Measurements from ENCODE around the gene SVEP1. TPM values are rescaled to one million over a fixed set of nuclear protein-coding genes. Genes with fewer than 3 reads are reported as not detected.
"Not testable (repeated sequence)": the region's sequence is repeated elsewhere in the genome, so short reads cannot be mapped to it uniquely, and the experiment has no call there.

The SVEP1 gene
- total RNA-seq, 2 experiments from 2014 or later = not detected

GRCh38 chr9:110455860-110456259 is 123.7 kb downstream of the SVEP1 start:
- ChIA-PET POLR2A (no interaction called here), CTCF (no interaction called here)

- CTCF ChIA-PET = no interaction called here
- POLR2A ChIA-PET = no interaction called here
Measured at GRCh38 chr9:110452227-110452801, 127.2 kb downstream of the SVEP1 start.

GRCh38 chr9:110451726-110452125 is 127.8 kb downstream of the SVEP1 start:
- CTCF ChIA-PET = no interaction called here

GRCh38 chr9:110447476-110447875 is 132.1 kb downstream of the SVEP1 start:
- CTCF ChIA-PET = no interaction called here
- POLR2A ChIA-PET = no interaction called here

More at GRCh38 chr9:110451726-110452125, 127.8 kb downstream of the SVEP1 start:
- POLR2A ChIA-PET = no interaction called here

- POLR2A ChIA-PET = no interaction called here
- CTCF ChIA-PET = no interaction called here
Measured at GRCh38 chr9:110446171-110446570, 133.4 kb downstream of the SVEP1 start.

GRCh38 chr9:110444911-110445310 is 134.6 kb downstream of the SVEP1 start:
- POLR2A ChIA-PET = no interaction called here
- CTCF ChIA-PET = no interaction called here

GRCh38 chr9:110443866-110444220 is 135.7 kb downstream of the SVEP1 start:
- ChIA-PET CTCF (no interaction called here), POLR2A (no interaction called here)

- ChIA-PET POLR2A (no interaction called here), CTCF (no interaction called here)
Measured at GRCh38 chr9:110443146-110443865, 136.2 kb downstream of the SVEP1 start.

GRCh38 chr9:110440796-110441195 is 138.7 kb downstream of the SVEP1 start:
- CTCF ChIA-PET = no interaction called here
- POLR2A ChIA-PET = no interaction called here

- POLR2A ChIA-PET = no interaction called here
- CTCF ChIA-PET = no interaction called here
Measured at GRCh38 chr9:110440172-110440571, 139.4 kb downstream of the SVEP1 start.

GRCh38 chr9:110432253-110432652 is 147.3 kb downstream of the SVEP1 start:
- ChIA-PET POLR2A (no interaction called here), CTCF (no interaction called here)

GRCh38 chr9:110429453-110429852 is 150.1 kb downstream of the SVEP1 start:
- ChIA-PET CTCF (no interaction called here), POLR2A (interaction anchor here (0.6 kb wide), 1 partner anchor 154 kb away, joined by 5 read pairs; no protein-coding TSS in a partner anchor)

GRCh38 chr9:110427497-110428104 is 151.9 kb downstream of the SVEP1 start:
- POLR2A ChIA-PET = no interaction called here
- CTCF ChIA-PET = no interaction called here

- ChIA-PET CTCF (no interaction called here), POLR2A (no interaction called here)
Measured at GRCh38 chr9:110426052-110426709, 153.4 kb downstream of the SVEP1 start.

- CTCF ChIA-PET = no interaction called here
Measured at GRCh38 chr9:110414471-110414870, 165.1 kb downstream of the SVEP1 start.

GRCh38 chr9:110410961-110411360 is 168.6 kb downstream of the SVEP1 start:
- CTCF ChIA-PET = no interaction called here
- POLR2A ChIA-PET = no interaction called here

More at GRCh38 chr9:110414471-110414870, 165.1 kb downstream of the SVEP1 start:
- POLR2A ChIA-PET = no interaction called here

- ChIA-PET POLR2A (no interaction called here), CTCF (no interaction called here)
Measured at GRCh38 chr9:110408598-110408997, 170.9 kb downstream of the SVEP1 start.

GRCh38 chr9:110405858-110406443 is 173.6 kb downstream of the SVEP1 start:
- CTCF ChIA-PET = no interaction called here
- POLR2A ChIA-PET = no interaction called here

- ChIA-PET CTCF (no interaction called here), POLR2A (no interaction called here)
Measured at GRCh38 chr9:110404473-110404872, 175.1 kb downstream of the SVEP1 start.

GRCh38 chr9:110399983-110400382 is 179.6 kb downstream of the SVEP1 start:
- ChIA-PET POLR2A (no interaction called here), CTCF (no interaction called here)

GRCh38 chr9:110398992-110399391 is 180.5 kb downstream of the SVEP1 start:
- CTCF ChIA-PET, POLR2A ChIA-PET: not testable (repeated sequence)
